NCI-H446 (cell line): ENCODE measurements around the gene HEBP1.
"Not testable (repeated sequence)": the region's sequence is repeated elsewhere in the genome, so short reads cannot be mapped to it uniquely, and the experiment has no call there.

ENCODE experiments used
- DNase-seq, 2 experiments: peaks; one replicate each; lab custom pipeline; 2025; lab: John Stamatoyannopoulos, UW

HEBP1 gene

GRCh38 chr12:12999959-13000615 is at the start of gene HEBP1:
Gene HEBP1 (minus strand): TSS chr12:13000265. CDS start chr12:13000114, 151 bp downstream.
- peak; percentile 73 to 89 for DNase-seq

GRCh38 chr12:13049816-13050215 is 49.8 kb upstream of the HEBP1 start:
- DNase-seq: peak in 1 of 2 experiments; percentile 11

- DNase-seq: no peak
Observed at GRCh38 chr12:13046964-13047363, 46.9 kb upstream of the HEBP1 start.

GRCh38 chr12:13045816-13046215 is 45.8 kb upstream of the HEBP1 start:
- no peak for DNase-seq

GRCh38 chr12:13044906-13045299 is 44.8 kb upstream of the HEBP1 start:
- DNase-seq: no peak

GRCh38 chr12:13044002-13044905 is 44.2 kb upstream of the HEBP1 start, which contains the start of gene FAM234B:
Gene FAM234B (plus strand): TSS chr12:13044381. CDS start chr12:13044404, 23 bp downstream.
- peak; percentile 42 to 80 for DNase-seq

- DNase-seq: no peak
Observed at GRCh38 chr12:13042666-13043230, 42.7 kb upstream of the HEBP1 start.

- no peak for DNase-seq
Observed at GRCh38 chr12:13041224-13041623, 41.2 kb upstream of the HEBP1 start.

- peak in 1 of 2 experiments; percentile 21 for DNase-seq
Observed at GRCh38 chr12:13039328-13039956, 39.4 kb upstream of the HEBP1 start.

- no peak for DNase-seq
Observed at GRCh38 chr12:13038491-13039161, 38.6 kb upstream of the HEBP1 start.

- DNase-seq: no peak
Observed at GRCh38 chr12:13036881-13037280, 36.8 kb upstream of the HEBP1 start.

- DNase-seq: not testable (repeated sequence)
Observed at GRCh38 chr12:13035335-13035734, 35.3 kb upstream of the HEBP1 start.

GRCh38 chr12:13033476-13033875 is 33.4 kb upstream of the HEBP1 start:
- DNase-seq: no peak

GRCh38 chr12:13032164-13032563 is 32.1 kb upstream of the HEBP1 start:
- no peak for DNase-seq

GRCh38 chr12:13030541-13031291 is 30.7 kb upstream of the HEBP1 start:
- peak in 1 of 2 experiments; percentile 47 for DNase-seq

GRCh38 chr12:13028825-13029570 is 28.9 kb upstream of the HEBP1 start:
- no peak for DNase-seq

GRCh38 chr12:13027508-13027907 is 27.4 kb upstream of the HEBP1 start:
- no peak for DNase-seq

- DNase-seq: no peak
Observed at GRCh38 chr12:13027032-13027431, 27.0 kb upstream of the HEBP1 start.

GRCh38 chr12:13026286-13026685 is 26.2 kb upstream of the HEBP1 start:
- no peak for DNase-seq

GRCh38 chr12:13024531-13024916 is 24.5 kb upstream of the HEBP1 start:
- no peak for DNase-seq
